IMR-90 (cell line): ENCODE data around the gene DNMT1. TPM values are rescaled to one million over a fixed set of nuclear protein-coding genes. Genes with fewer than 3 reads are reported as not detected.

ENCODE experiments used
- ATAC-seq: fragments of 200-7000 bp; cut with Tn5 transposase; 2 replicates; pipeline ENCODE4 v1.9.1; 2020; ENCODE audit warnings: low read depth, mild to moderate bottlenecking, moderate library complexity
- BruUV-seq: library from RNA; stranded (reverse); fragments of 400-500 nt; replicated peaks from 2 replicates; lab custom pipeline; 2021; lab: Mats Ljungman, UMichigan
- CTCF ChIA-PET: fragments of 300-600 bp; formaldehyde crosslinking; extraction: SDS; loops from one replicate; lab custom pipeline; 2021; ENCODE audit warnings: antibody characterized with exemption; lab: Yijun Ruan, JAX
- POLR2A ChIA-PET: fragments of 300-600 bp; sonication (Branson Sonifier 250); formaldehyde crosslinking; loops from one replicate; lab custom pipeline; 2022; ENCODE audit warnings: antibody characterized with exemption; ENCODE audit not compliant: unreplicated experiment; lab: Charles Lee
- DNase-seq: peaks from one replicate; pipeline ENCODE4 v3.0.0; 2013
- H2AFZ ChIP-seq: replicated peaks from 2 replicates; pipeline ENCODE3; 2013; ENCODE audit warnings: low read length, mild to moderate bottlenecking; ENCODE audit not compliant: poor library complexity
- H2AK5ac ChIP-seq: 2 replicates; pipeline ENCODE4 v1.6.1; 2013; ENCODE audit warnings: low read depth, low read length, inconsistent platforms
- H2AK9ac ChIP-seq: replicated peaks from 2 replicates; pipeline ENCODE3; 2013; ENCODE audit warnings: mild to moderate bottlenecking, low read depth, low read length, moderate library complexity; ENCODE audit not compliant: poor library complexity
- H2BK120ac ChIP-seq: 2 replicates; pipeline ENCODE4 v1.6.1; 2013; ENCODE audit warnings: low read depth, low read length, inconsistent platforms
- H2BK15ac ChIP-seq: 3 replicates; pipeline ENCODE4 v1.6.1; 2013; ENCODE audit warnings: low read depth, low read length, inconsistent platforms
- H2BK20ac ChIP-seq: 2 replicates; pipeline ENCODE4 v1.6.1; 2013; ENCODE audit warnings: low read depth, mild to moderate bottlenecking, inconsistent platforms, low read length, moderate library complexity
- H2BK5ac ChIP-seq: 2 replicates; pipeline ENCODE4 v1.6.1; 2013; ENCODE audit warnings: mild to moderate bottlenecking, low read depth, low read length, inconsistent platforms; ENCODE audit not compliant: poor library complexity, severe bottlenecking
- H3K14ac ChIP-seq: replicated peaks from 2 replicates; pipeline ENCODE4 v1.6.1; 2013; ENCODE audit warnings: low read depth, low read length, inconsistent platforms
- H3K18ac ChIP-seq: 2 replicates; pipeline ENCODE4 v1.6.1; 2013; ENCODE audit warnings: low read depth, low read length, control low read depth
- H3K23ac ChIP-seq: 2 replicates; pipeline ENCODE4 v1.6.1; 2013; ENCODE audit warnings: low read depth, low read length, inconsistent platforms
- H3K27ac ChIP-seq: 2 replicates; pipeline ENCODE4 v1.5.1; 2013; ENCODE audit warnings: mild to moderate bottlenecking, control low read depth, low read length; ENCODE audit not compliant: insufficient read depth
- H3K27me3 ChIP-seq: 2 replicates; pipeline ENCODE4 v1.6.1; 2013; ENCODE audit warnings: low read length; ENCODE audit not compliant: control insufficient read depth, insufficient read depth
- H3K36me3 ChIP-seq: 2 replicates; pipeline ENCODE4 v1.6.1; 2013; ENCODE audit warnings: low read length, mixed read lengths; ENCODE audit not compliant: control insufficient read depth, insufficient read depth
- H3K4ac ChIP-seq: 2 replicates; pipeline ENCODE4 v1.6.1; 2013; ENCODE audit warnings: low read depth, low read length, inconsistent platforms
- H3K4me1 ChIP-seq: 2 replicates; pipeline ENCODE4 v1.6.1; 2013; ENCODE audit warnings: low read length, mixed read lengths; ENCODE audit not compliant: control insufficient read depth, insufficient read depth
- H3K4me2 ChIP-seq: 2 replicates; pipeline ENCODE4 v1.6.1; 2013; ENCODE audit warnings: low read depth, mild to moderate bottlenecking, control low read depth, low read length, moderate library complexity
- H3K4me3 ChIP-seq: 2 replicates; pipeline ENCODE4 v1.5.1; 2013; ENCODE audit warnings: low read depth, mild to moderate bottlenecking, control low read depth, low read length, moderate library complexity; ENCODE audit not compliant: insufficient read depth
- H3K56ac ChIP-seq: 2 replicates; pipeline ENCODE4 v1.6.1; 2013; ENCODE audit warnings: low read length, inconsistent platforms; ENCODE audit not compliant: insufficient read depth; ENCODE audit errors: extremely low read depth
- H3K79me1 ChIP-seq, 2 experiments: 2 replicates each; pipeline ENCODE4 v1.6.1; 2013; ENCODE audit warnings: low read length in 2 of 2, inconsistent platforms in 1 of 2, low read depth in 1 of 2
- H3K9ac ChIP-seq: 2 replicates; pipeline ENCODE4 v1.6.1; 2013; ENCODE audit warnings: low read depth, low read length, control low read depth
- H3K9me1 ChIP-seq: 2 replicates; pipeline ENCODE4 v1.6.1; 2013; ENCODE audit warnings: low read length, inconsistent platforms; ENCODE audit not compliant: insufficient read depth
- H3K9me3 ChIP-seq: 2 replicates; pipeline ENCODE4 v1.6.1; 2013; ENCODE audit warnings: low read length; ENCODE audit not compliant: control insufficient read depth, insufficient read depth
- H4K20me1 ChIP-seq: 2 replicates; pipeline ENCODE4 v1.6.1; 2013; ENCODE audit warnings: low read length, inconsistent platforms; ENCODE audit not compliant: insufficient read depth
- H4K5ac ChIP-seq: 2 replicates; pipeline ENCODE4 v1.6.1; 2013; ENCODE audit warnings: mild to moderate bottlenecking, low read depth, low read length, control low read depth
- H4K8ac ChIP-seq, 2 experiments: 2 replicates each; pipeline ENCODE4 v1.6.1; 2013; ENCODE audit warnings: low read depth in 2 of 2, low read length in 2 of 2, control low read depth in 1 of 2, inconsistent platforms in 1 of 2
- H4K91ac ChIP-seq: 2 replicates; pipeline ENCODE4 v1.6.1; 2013; ENCODE audit warnings: low read depth, low read length, inconsistent platforms; ENCODE audit not compliant: insufficient read depth
- BHLHE40 ChIP-seq: fragments of 150-350 bp; IDR thresholded peaks from 2 replicates; pipeline ENCODE4 v1.6.1; 2016; ENCODE audit warnings: mild to moderate bottlenecking, low read depth, low read length
- CEBPB ChIP-seq: IDR thresholded peaks from 2 replicates; pipeline ENCODE4 v1.6.1; 2012; ENCODE audit warnings: low read depth, low read length, improper control_type of control experiment
- CHD1 ChIP-seq: IDR thresholded peaks from 2 replicates; pipeline ENCODE4 v1.6.1; 2012; ENCODE audit warnings: low read depth, low read length, improper control_type of control experiment
- CTCF ChIP-seq: conservative IDR thresholded peaks from 2 replicates; pipeline ENCODE4 v1.5.1; 2012; ENCODE audit warnings: mild to moderate bottlenecking, low read depth, low read length, improper control_type of control experiment
- ELK1 ChIP-seq: fragments of 150-350 bp; IDR thresholded peaks from 2 replicates; pipeline ENCODE4 v1.6.1; 2016; ENCODE audit warnings: low read depth, mild to moderate bottlenecking, low read length, moderate library complexity, borderline replicate concordance
- FOS ChIP-seq: fragments of 150-350 bp; IDR thresholded peaks from 2 replicates; pipeline ENCODE4 v1.6.1; 2016; ENCODE audit warnings: low read depth, low read length
- MAFK ChIP-seq: IDR thresholded peaks from 2 replicates; pipeline ENCODE4 v1.6.1; 2012; ENCODE audit warnings: low read depth, low read length, improper control_type of control experiment
- MAZ ChIP-seq: IDR thresholded peaks from 2 replicates; pipeline ENCODE4 v1.6.1; 2012; ENCODE audit warnings: low read depth, mild to moderate bottlenecking, low read length, improper control_type of control experiment, moderate library complexity, borderline replicate concordance
- MXI1 ChIP-seq: IDR thresholded peaks from 2 replicates; pipeline ENCODE4 v1.6.1; 2012; ENCODE audit warnings: low read depth, mild to moderate bottlenecking, low read length, moderate library complexity, borderline replicate concordance
- NFE2L2 ChIP-seq: fragments of 150-350 bp; IDR thresholded peaks from 2 replicates; pipeline ENCODE4 v1.6.1; 2016; ENCODE audit warnings: low read depth, mild to moderate bottlenecking, low read length
- POLR2A ChIP-seq: IDR thresholded peaks from 2 replicates; pipeline ENCODE4 v1.6.1; 2012; ENCODE audit warnings: mild to moderate bottlenecking, low read depth, low read length
- RAD21 ChIP-seq: IDR thresholded peaks from 2 replicates; pipeline ENCODE4 v1.6.1; 2012; ENCODE audit warnings: low read length, improper control_type of control experiment
- RCOR1 ChIP-seq: IDR thresholded peaks from 2 replicates; pipeline ENCODE4 v1.6.1; 2012; ENCODE audit warnings: mild to moderate bottlenecking, low read length, improper control_type of control experiment; ENCODE audit not compliant: insufficient replicate concordance
- RFX5 ChIP-seq: IDR thresholded peaks from 2 replicates; pipeline ENCODE4 v1.8.0; 2012; ENCODE audit warnings: low read depth, mild to moderate bottlenecking, low read length, moderate library complexity
- SMC3 ChIP-seq: fragments of 150-350 bp; IDR thresholded peaks from 2 replicates; pipeline ENCODE4 v1.6.1; 2016; ENCODE audit warnings: low read depth, mild to moderate bottlenecking, antibody characterized with exemption, low read length, moderate library complexity
- USF2 ChIP-seq: fragments of 150-350 bp; IDR thresholded peaks from 2 replicates; pipeline ENCODE4 v1.6.1; 2017; ENCODE audit warnings: mild to moderate bottlenecking, antibody characterized with exemption, low read length, low read depth
- WGBS, 2 experiments: methylation state at CpG; one replicate each; pipeline versions ENCODE4 v1.1.5 to v1.1.7; 2013; ENCODE audit warnings: missing lambda C conversion rate in 2 of 2; ENCODE audit not compliant: insufficient read length in 1 of 2; ENCODE audit errors: extremely low coverage in 2 of 2; 5-methylcytosine and 5-hydroxymethylcytosine counted together
- dilution Hi-C: fragments of 300-500 bp; cut with HindIII; formaldehyde crosslinking; loops from one replicate; pipeline ENCODE4 v1.14.3; 2018; ENCODE audit warnings: low sequenced_read_pairs; ENCODE audit not compliant: unreplicated experiment
- in situ Hi-C: fragments of 300-500 bp; cut with MboI; formaldehyde crosslinking; loops from 3 replicates; pipeline ENCODE4 v1.14.3; 2019; ENCODE audit warnings: low sequenced_read_pairs, inconsistent platforms, mixed read lengths
- intact Hi-C: fragments of 100-400 bp; cut with micrococcal nuclease; formaldehyde crosslinking; loops from 2 replicates; pipeline ENCODE4 v1.10.0; 2022
- polyA plus RNA-seq, 3 experiments: library from polyadenylated mRNA; depleted of rRNA; stranded (reverse); fragments of >200 nt; gene quantifications; 2 replicates each; pipeline ENCODE4 v1.2.3, GENCODE V29; 2012; ENCODE audit warnings: low replicate concordance in 1 of 3
- total RNA-seq: library from RNA; depleted of rRNA; stranded (reverse); fragments of >200 nt; gene quantifications from 2 replicates; pipeline ENCODE4 v1.2.3, GENCODE V29; 2012

The DNMT1 gene
- total and polyA plus RNA-seq, 2 of the 4 experiments (the other 2 are of a cell fraction): 26.2 to 83.6 TPM

- BruUV-seq: no TSS peak
- no peaks in the 10 kb centered on the region for H3K36me3 ChIP-seq
- H3K4me1 ChIP-seq: peaks cover 7% of the 10 kb centered on the region
- no peak overlapping the region for H4K91ac ChIP-seq
- POLR2A ChIA-PET: interaction anchor here (0.6 kb wide), 1 partner anchor 96 kb away, joined by 15 read pairs; no protein-coding TSS in a partner anchor
- no peak overlapping the region for H3K27ac ChIP-seq
- H2AFZ ChIP-seq: no peak overlapping the region
- no peak overlapping the region for H2BK120ac ChIP-seq
- dilution Hi-C loops (no loop called here), in situ Hi-C loops (no loop called here), intact Hi-C loops (no loop called here)
- no peak overlapping the region for H3K4me2 ChIP-seq
- H4K5ac ChIP-seq: no peak overlapping the region
- ATAC-seq (no peak), DNase-seq (no peak)
- no peaks in the 10 kb centered on the region for H3K79me1 ChIP-seq
- no peak overlapping the region for H2AK5ac ChIP-seq
- no peak overlapping the region for H3K23ac ChIP-seq
- CTCF ChIA-PET: no interaction called here
- no CpG with 5 or more reads among the region's 3 CpGs for WGBS, 2 experiments
- no peak overlapping the region for H4K8ac ChIP-seq
- TF ChIP-seq BHLHE40 (no peak), MAFK (no peak), RCOR1 (no peak), MXI1 (no peak), USF2 (no peak), NFE2L2 (no peak), CTCF (no peak), RFX5 (no peak), RAD21 (no peak), CEBPB (no peak), FOS (no peak), POLR2A (no peak), MAZ (no peak), CHD1 (no peak), SMC3 (no peak), ELK1 (no peak)
- no peak overlapping the region for H3K4me3 ChIP-seq
- H3K9me3 ChIP-seq: peaks cover 4% of the 10 kb centered on the region; the same call in 1 of the 2 replicates
- H2BK20ac ChIP-seq: no peak overlapping the region
- H3K14ac ChIP-seq: no peak overlapping the region
- H3K27me3 ChIP-seq: no peaks in the 10 kb centered on the region
- no peaks in the 10 kb centered on the region for H3K9me1 ChIP-seq
- H3K56ac ChIP-seq: no peak overlapping the region
- H2BK15ac ChIP-seq: no peak overlapping the region
- H4K20me1 ChIP-seq: no peaks in the 10 kb centered on the region
- no peak overlapping the region for H2AK9ac ChIP-seq
- no peak overlapping the region for H2BK5ac ChIP-seq
- H3K4ac ChIP-seq: no peak overlapping the region
- H3K18ac ChIP-seq: no peak overlapping the region
- H3K9ac ChIP-seq: no peak overlapping the region
Observed at GRCh38 chr19:10203686-10204085, 8.9 kb upstream of the DNMT1 start.
